K562 (cell line): ENCODE data around the gene TTBK1. TPM values are rescaled to one million over a fixed set of nuclear protein-coding genes. Genes with fewer than 3 reads are reported as not detected.

Source experiments
- ARHGAP35 ChIP-seq: fragments of 450-650 bp; IDR thresholded peaks from 2 replicates; pipeline ENCODE4 v1.6.1; 2018; ENCODE audit not compliant: partially characterized antibody
- CREB1 ChIP-seq, 2 experiments: sonication (generic) in 1 of 2; formaldehyde crosslinking in 1 of 2; IDR thresholded peaks; 2 replicates each; pipeline versions ENCODE4 v1.6.1 to v1.8.0; 2012 to 2022; ENCODE audit warnings: inconsistent platforms in 1 of 2, mild to moderate bottlenecking in 1 of 2, missing genetic modification reagents in 1 of 2, moderate library complexity in 1 of 2
- DEAF1 ChIP-seq: fragments of 450-650 bp; formaldehyde crosslinking; IDR thresholded peaks from 2 replicates; pipeline ENCODE4 v1.4.0; 2020; ENCODE audit warnings: mild to moderate bottlenecking, moderate library complexity
- EZH2 ChIP-seq: IDR thresholded peaks from 2 replicates; pipeline ENCODE4 v1.6.1; 2012; ENCODE audit warnings: low read depth, mild to moderate bottlenecking, inconsistent platforms, low read length, borderline replicate concordance
- GABPB2 ChIP-seq: fragments of 250-450 bp; sonication (Bioruptor Pico); conservative IDR thresholded peaks from 2 replicates; pipeline ENCODE4 v1.5.1; 2021; ENCODE audit warnings: mild to moderate bottlenecking
- GTF2E2 ChIP-seq: fragments of 200-800 bp; sonication (Bioruptor generic); IDR thresholded peaks from 2 replicates; pipeline ENCODE4 v1.6.1; 2016; ENCODE audit warnings: missing genetic modification characterization, missing compliant biosample characterization
- ILF3 ChIP-seq: fragments of 450-650 bp; IDR thresholded peaks from 2 replicates; pipeline ENCODE4 v1.6.1; 2018; ENCODE audit warnings: antibody characterized with exemption, mild to moderate bottlenecking, moderate library complexity, borderline replicate concordance
- MCM3 ChIP-seq: fragments of 450-650 bp; IDR thresholded peaks from 2 replicates; pipeline ENCODE4 v1.6.1; 2016
- NELFE ChIP-seq: IDR thresholded peaks from 2 replicates; pipeline ENCODE4 v1.6.1; 2011; ENCODE audit warnings: mild to moderate bottlenecking; ENCODE audit not compliant: insufficient read depth, insufficient read length
- RBM22 ChIP-seq: fragments of 200-400 bp; formaldehyde crosslinking; IDR thresholded peaks from 2 replicates; pipeline ENCODE4 v1.6.1; 2018; ENCODE audit warnings: low read length, low read depth; ENCODE audit not compliant: poor library complexity, severe bottlenecking
- RNF2 ChIP-seq: sonication (generic); IDR thresholded peaks from 2 replicates; pipeline ENCODE4 v1.6.1; 2016
- SREBF1 ChIP-seq: fragments of 150-350 bp; IDR thresholded peaks from 2 replicates; pipeline ENCODE4 v1.6.1; 2014; ENCODE audit warnings: antibody characterized with exemption, low read depth, low read length, borderline replicate concordance
- TAF15 ChIP-seq: fragments of 200-400 bp; formaldehyde crosslinking; IDR thresholded peaks from 2 replicates; pipeline ENCODE4 v1.6.1; 2017; ENCODE audit warnings: mild to moderate bottlenecking, low read depth, low read length, moderate library complexity
- TAL1 ChIP-seq: fragments of 450-650 bp; IDR thresholded peaks from 2 replicates; pipeline ENCODE4 v1.6.1; 2016; ENCODE audit warnings: mild to moderate bottlenecking
- ZNF431 ChIP-seq: sonication (generic); formaldehyde crosslinking; IDR thresholded peaks from 2 replicates; pipeline ENCODE4 v1.8.0; 2022; ENCODE audit warnings: mild to moderate bottlenecking, missing genetic modification reagents
- polyA plus RNA-seq, 8 experiments: library from polyadenylated mRNA; depleted of rRNA in 4 of 8; stranded (reverse) in 5 of 8; unstranded in 3 of 8; fragments of >200 nt; fragmentation: Nextera tagmentation in 2 of 8; fragmentation: Illumina TruSeq in 1 of 8; extraction: Ambion mirVana in 2 of 8; extraction: Trizol in 1 of 8; gene quantifications; 2 replicates each; pipeline versions ENCODE4 v1.2.1 to v1.2.3, GENCODE V29; 2011 to 2014; ENCODE audit warnings: inconsistent platforms in 1 of 8, missing spikeins in 1 of 8
- total RNA-seq, 7 experiments: library from RNA; depleted of rRNA in 6 of 7; stranded (reverse); fragments of >200 nt in 6 of 7; fragmentation: Illumina TruSeq in 2 of 7; extraction: Trizol in 2 of 7; gene quantifications; 2 replicates each; pipeline versions ENCODE4 v1.2.1 to v1.2.3, GENCODE V29; 2011 to 2021; ENCODE audit warnings: low replicate concordance in 1 of 7
- TF ChIP-seq, protein P1 (sequence below), 2 experiments: fragments of 450-650 bp in 1 of 2; sonication (generic) in 1 of 2; formaldehyde crosslinking; conservative IDR thresholded peaks; 2 replicates each; pipeline versions ENCODE4 v1.4.0 to v1.8.1; 2020 to 2022; ENCODE audit warnings: mild to moderate bottlenecking in 1 of 2, missing genetic modification reagents in 1 of 2
- TF ChIP-seq, protein P2 (sequence below): fragments of 450-650 bp; IDR thresholded peaks from 2 replicates; pipeline ENCODE4 v1.6.1; 2018; ENCODE audit warnings: mild to moderate bottlenecking, low read depth; ENCODE audit not compliant: partially characterized antibody
- TF ChIP-seq, protein P3 (sequence below): fragments of 250-450 bp; sonication (Bioruptor Pico); IDR thresholded peaks from 2 replicates; pipeline ENCODE4 v1.4.0; 2020; ENCODE audit warnings: mild to moderate bottlenecking
- TF ChIP-seq, protein P4 (sequence below): sonication (generic); formaldehyde crosslinking; IDR thresholded peaks from 2 replicates; pipeline ENCODE4 v1.8.0; 2022; ENCODE audit warnings: mild to moderate bottlenecking, missing genetic modification reagents

Gene TTBK1
- total and polyA plus RNA-seq, 9 of the 15 experiments (the other 6 are each of a cell fraction or from before 2014, with no cell fraction given) = not detected

- no peak for TF ChIP-seq TAF15
- no peak for TF ChIP-seq MCM3
- no peak for TF ChIP-seq RBM22
- TF ChIP-seq, protein P1, sequence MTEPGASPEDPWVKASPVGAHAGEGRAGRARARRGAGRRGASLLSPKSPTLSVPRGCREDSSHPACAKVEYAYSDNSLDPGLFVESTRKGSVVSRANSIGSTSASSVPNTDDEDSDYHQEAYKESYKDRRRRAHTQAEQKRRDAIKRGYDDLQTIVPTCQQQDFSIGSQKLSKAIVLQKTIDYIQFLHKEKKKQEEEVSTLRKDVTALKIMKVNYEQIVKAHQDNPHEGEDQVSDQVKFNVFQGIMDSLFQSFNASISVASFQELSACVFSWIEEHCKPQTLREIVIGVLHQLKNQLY (CRISPR knock-in tag; conservative IDR thresholded peaks at IDR 0.05) = no peak
- no peak for TF ChIP-seq NELFE
- TF ChIP-seq DEAF1 = no peak
- TF ChIP-seq, protein P2, sequence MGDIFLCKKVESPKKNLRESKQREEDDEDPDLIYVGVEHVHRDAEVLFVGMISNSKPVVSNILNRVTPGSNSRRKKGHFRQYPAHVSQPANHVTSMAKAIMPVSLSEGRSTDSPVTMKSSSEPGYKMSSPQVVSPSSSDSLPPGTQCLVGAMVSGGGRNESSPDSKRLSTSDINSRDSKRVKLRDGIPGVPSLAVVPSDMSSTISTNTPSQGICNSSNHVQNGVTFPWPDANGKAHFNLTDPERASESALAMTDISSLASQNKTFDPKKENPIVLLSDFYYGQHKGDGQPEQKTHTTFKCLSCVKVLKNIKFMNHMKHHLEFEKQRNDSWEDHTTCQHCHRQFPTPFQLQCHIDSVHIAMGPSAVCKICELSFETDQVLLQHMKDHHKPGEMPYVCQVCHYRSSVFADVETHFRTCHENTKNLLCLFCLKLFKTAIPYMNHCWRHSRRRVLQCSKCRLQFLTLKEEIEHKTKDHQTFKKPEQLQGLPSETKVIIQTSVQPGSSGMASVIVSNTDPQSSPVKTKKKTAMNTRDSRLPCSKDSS = no peak
- TF ChIP-seq, protein P3, sequence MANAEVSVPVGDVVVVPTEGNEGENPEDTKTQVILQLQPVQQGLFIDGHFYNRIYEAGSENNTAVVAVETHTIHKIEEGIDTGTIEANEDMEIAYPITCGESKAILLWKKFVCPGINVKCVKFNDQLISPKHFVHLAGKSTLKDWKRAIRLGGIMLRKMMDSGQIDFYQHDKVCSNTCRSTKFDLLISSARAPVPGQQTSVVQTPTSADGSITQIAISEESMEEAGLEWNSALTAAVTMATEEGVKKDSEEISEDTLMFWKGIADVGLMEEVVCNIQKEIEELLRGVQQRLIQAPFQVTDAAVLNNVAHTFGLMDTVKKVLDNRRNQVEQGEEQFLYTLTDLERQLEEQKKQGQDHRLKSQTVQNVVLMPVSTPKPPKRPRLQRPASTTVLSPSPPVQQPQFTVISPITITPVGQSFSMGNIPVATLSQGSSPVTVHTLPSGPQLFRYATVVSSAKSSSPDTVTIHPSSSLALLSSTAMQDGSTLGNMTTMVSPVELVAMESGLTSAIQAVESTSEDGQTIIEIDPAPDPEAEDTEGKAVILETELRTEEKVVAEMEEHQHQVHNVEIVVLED = peak; percentile 28; the same call in 1 of the 2 replicates
- no peak for TF ChIP-seq ILF3
- no peak for TF ChIP-seq TAL1
- TF ChIP-seq GABPB2 = no peak
- no peak for TF ChIP-seq RNF2
- TF ChIP-seq GTF2E2 (tag) = no peak
- TF ChIP-seq, protein P4, sequence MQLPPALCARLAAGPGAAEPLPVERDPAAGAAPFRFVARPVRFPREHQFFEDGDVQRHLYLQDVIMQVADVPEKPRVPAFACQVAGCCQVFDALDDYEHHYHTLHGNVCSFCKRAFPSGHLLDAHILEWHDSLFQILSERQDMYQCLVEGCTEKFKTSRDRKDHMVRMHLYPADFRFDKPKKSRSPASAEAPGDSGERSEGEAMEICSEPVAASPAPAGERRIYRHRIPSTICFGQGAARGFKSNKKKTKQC = peak; percentile 88
- peak; percentile 51; the same call in 1 of the 2 replicates for TF ChIP-seq SREBF1
- no peak for TF ChIP-seq ARHGAP35
- TF ChIP-seq CREB1 (IDR thresholded peaks at IDR 0.05) = peak; percentile 50
- TF ChIP-seq CREB1 (CRISPR knock-in tag; IDR thresholded peaks at IDR 0.05) = peak; percentile 56; the same call in 1 of the 2 replicates
- TF ChIP-seq ZNF431 = peak; percentile 55; the same call in 1 of the 2 replicates
- no peak for TF ChIP-seq EZH2
These were observed 4.1 kb downstream of the TTBK1 start (continued) for GRCh38 chr6:43247114-43247999.
